ENCODE data around the gene PSMC3IP.

The PSMC3IP gene

DNA sequence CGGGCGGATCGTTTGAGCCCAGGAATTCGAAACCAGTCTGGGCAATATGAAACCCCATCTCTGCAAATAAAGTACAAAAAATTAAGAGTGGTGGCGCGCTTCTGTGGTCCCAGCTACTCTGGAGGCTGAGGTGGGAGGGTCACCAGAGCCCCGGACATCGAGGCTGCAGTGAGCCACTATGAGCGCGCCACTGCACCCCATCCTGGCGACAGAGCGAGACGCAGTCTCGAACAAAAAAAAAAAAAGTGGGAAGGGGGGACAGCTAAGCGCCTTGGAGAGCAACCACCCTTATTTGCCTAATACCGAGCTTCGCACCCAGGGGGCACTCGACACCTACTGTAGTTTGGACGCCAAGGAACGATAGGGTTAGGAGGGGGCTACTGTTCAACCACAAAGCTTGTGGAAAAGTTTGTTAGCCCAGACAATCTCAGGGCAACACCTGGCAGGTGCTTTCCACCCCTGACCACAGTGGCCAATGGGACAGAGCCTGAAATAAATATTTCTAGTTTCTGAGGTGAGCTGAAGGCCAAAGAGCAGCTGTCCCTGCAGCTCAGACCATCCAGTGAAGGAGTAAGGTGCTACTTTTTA is 847 bp upstream of the PSMC3IP start:
- CTCF ChIA-PET = interaction anchor here (0.6 to 7.4 kb wide), 73 partner anchors 8 to 1269 kb away, joined by 3 to 112 read pairs (median 6); partner anchors contain the start of genes BECN1, CCR10, CD300LG and CNTNAP1
- H3K36me3 ChIP-seq (ENCODE audit: control insufficient read depth in 2 of 2, insufficient read depth in 1 of 2, low read length in 2 of 2) = peaks cover 31 to 75% of the 10 kb centered on the region in 2 experiments
- peak overlapping the region; percentile 92 for H3K27ac ChIP-seq (ENCODE audit: extremely low read depth, low read depth, low read length)
- no peaks in the 10 kb centered on the region for H3K9me3 ChIP-seq (ENCODE audit: control insufficient read depth, insufficient read depth, low read depth, low read length)
- POLR2A ChIA-PET = interaction anchor here (0.6 to 5.0 kb wide), 29 partner anchors 9 to 790 kb away, joined by 3 to 48 read pairs (median 5); partner anchors contain the start of genes BECN1, CAVIN1, CCR10 and CNTNAP1
- peaks cover 4% of the 10 kb centered on the region for H3K4me1 ChIP-seq (ENCODE audit: control insufficient read depth, insufficient read depth, low read length)
- H3K4me3 ChIP-seq (ENCODE audit: low read depth, low read length) = peak overlapping the region; percentile 91
- peak; percentile 58; the same call in 1 of the 2 replicates for TF ChIP-seq ZNF341 (tag by site-specific recombination; IDR thresholded peaks at IDR 0.05; ENCODE audit: low read depth)
- peak; percentile 45 for TF ChIP-seq OSR2 (tag by site-specific recombination; IDR thresholded peaks at IDR 0.05)
- TF ChIP-seq ZFHX2 (tag by site-specific recombination; conservative IDR thresholded peaks at IDR 0.05) = no peak
- TF ChIP-seq ZNF529 (tag by site-specific recombination; IDR thresholded peaks at IDR 0.05; ENCODE audit: insufficient replicate concordance) = no peak
- TF ChIP-seq, protein P1, sequence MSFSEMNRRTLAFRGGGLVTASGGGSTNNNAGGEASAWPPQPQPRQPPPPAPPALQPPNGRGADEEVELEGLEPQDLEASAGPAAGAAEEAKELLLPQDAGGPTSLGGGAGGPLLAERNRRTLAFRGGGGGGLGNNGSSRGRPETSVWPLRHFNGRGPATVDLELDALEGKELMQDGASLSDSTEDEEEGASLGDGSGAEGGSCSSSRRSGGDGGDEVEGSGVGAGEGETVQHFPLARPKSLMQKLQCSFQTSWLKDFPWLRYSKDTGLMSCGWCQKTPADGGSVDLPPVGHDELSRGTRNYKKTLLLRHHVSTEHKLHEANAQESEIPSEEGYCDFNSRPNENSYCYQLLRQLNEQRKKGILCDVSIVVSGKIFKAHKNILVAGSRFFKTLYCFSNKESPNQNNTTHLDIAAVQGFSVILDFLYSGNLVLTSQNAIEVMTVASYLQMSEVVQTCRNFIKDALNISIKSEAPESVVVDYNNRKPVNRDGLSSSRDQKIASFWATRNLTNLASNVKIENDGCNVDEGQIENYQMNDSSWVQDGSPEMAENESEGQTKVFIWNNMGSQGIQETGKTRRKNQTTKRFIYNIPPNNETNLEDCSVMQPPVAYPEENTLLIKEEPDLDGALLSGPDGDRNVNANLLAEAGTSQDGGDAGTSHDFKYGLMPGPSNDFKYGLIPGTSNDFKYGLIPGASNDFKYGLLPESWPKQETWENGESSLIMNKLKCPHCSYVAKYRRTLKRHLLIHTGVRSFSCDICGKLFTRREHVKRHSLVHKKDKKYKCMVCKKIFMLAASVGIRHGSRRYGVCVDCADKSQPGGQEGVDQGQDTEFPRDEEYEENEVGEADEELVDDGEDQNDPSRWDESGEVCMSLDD (tag by site-specific recombination; IDR thresholded peaks at IDR 0.05) = 0 out of 2 replicates have a peak, but pooled peaks have one; percentile 9
- TF ChIP-seq ZBTB17 (tag by site-specific recombination; IDR thresholded peaks at IDR 0.05) = peak; percentile 78
- TF ChIP-seq, protein P2, sequence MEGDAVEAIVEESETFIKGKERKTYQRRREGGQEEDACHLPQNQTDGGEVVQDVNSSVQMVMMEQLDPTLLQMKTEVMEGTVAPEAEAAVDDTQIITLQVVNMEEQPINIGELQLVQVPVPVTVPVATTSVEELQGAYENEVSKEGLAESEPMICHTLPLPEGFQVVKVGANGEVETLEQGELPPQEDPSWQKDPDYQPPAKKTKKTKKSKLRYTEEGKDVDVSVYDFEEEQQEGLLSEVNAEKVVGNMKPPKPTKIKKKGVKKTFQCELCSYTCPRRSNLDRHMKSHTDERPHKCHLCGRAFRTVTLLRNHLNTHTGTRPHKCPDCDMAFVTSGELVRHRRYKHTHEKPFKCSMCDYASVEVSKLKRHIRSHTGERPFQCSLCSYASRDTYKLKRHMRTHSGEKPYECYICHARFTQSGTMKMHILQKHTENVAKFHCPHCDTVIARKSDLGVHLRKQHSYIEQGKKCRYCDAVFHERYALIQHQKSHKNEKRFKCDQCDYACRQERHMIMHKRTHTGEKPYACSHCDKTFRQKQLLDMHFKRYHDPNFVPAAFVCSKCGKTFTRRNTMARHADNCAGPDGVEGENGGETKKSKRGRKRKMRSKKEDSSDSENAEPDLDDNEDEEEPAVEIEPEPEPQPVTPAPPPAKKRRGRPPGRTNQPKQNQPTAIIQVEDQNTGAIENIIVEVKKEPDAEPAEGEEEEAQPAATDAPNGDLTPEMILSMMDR (tag by site-specific recombination; IDR thresholded peaks at IDR 0.05) = peak; percentile 87
- 0 out of 2 replicates have a peak, but pooled peaks have one; percentile 19 for TF ChIP-seq ZNF24 (tag by site-specific recombination; IDR thresholded peaks at IDR 0.05)
- TF ChIP-seq KLF9 (tag by site-specific recombination; IDR thresholded peaks at IDR 0.05; ENCODE audit: low read depth) = 0 out of 2 replicates have a peak, but pooled peaks have one; percentile 14
- peak; percentile 68 for TF ChIP-seq ZNF654 (tag by site-specific recombination; IDR thresholded peaks at IDR 0.05; ENCODE audit: low read depth)
- TF ChIP-seq, protein P3, sequence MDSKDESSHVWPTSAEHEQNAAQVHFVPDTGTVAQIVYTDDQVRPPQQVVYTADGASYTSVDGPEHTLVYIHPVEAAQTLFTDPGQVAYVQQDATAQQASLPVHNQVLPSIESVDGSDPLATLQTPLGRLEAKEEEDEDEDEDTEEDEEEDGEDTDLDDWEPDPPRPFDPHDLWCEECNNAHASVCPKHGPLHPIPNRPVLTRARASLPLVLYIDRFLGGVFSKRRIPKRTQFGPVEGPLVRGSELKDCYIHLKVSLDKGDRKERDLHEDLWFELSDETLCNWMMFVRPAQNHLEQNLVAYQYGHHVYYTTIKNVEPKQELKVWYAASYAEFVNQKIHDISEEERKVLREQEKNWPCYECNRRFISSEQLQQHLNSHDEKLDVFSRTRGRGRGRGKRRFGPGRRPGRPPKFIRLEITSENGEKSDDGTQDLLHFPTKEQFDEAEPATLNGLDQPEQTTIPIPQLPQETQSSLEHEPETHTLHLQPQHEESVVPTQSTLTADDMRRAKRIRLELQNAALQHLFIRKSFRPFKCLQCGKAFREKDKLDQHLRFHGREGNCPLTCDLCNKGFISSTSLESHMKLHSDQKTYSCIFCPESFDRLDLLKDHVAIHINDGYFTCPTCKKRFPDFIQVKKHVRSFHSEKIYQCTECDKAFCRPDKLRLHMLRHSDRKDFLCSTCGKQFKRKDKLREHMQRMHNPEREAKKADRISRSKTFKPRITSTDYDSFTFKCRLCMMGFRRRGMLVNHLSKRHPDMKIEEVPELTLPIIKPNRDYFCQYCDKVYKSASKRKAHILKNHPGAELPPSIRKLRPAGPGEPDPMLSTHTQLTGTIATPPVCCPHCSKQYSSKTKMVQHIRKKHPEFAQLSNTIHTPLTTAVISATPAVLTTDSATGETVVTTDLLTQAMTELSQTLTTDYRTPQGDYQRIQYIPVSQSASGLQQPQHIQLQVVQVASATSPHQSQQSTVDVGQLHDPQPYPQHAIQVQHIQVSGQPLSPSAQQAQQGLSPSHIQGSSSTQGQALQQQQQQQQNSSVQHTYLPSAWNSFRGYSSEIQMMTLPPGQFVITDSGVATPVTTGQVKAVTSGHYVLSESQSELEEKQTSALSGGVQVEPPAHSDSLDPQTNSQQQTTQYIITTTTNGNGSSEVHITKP (tag by site-specific recombination; IDR thresholded peaks at IDR 0.05) = peak; percentile 67
- TF ChIP-seq, protein P4, sequence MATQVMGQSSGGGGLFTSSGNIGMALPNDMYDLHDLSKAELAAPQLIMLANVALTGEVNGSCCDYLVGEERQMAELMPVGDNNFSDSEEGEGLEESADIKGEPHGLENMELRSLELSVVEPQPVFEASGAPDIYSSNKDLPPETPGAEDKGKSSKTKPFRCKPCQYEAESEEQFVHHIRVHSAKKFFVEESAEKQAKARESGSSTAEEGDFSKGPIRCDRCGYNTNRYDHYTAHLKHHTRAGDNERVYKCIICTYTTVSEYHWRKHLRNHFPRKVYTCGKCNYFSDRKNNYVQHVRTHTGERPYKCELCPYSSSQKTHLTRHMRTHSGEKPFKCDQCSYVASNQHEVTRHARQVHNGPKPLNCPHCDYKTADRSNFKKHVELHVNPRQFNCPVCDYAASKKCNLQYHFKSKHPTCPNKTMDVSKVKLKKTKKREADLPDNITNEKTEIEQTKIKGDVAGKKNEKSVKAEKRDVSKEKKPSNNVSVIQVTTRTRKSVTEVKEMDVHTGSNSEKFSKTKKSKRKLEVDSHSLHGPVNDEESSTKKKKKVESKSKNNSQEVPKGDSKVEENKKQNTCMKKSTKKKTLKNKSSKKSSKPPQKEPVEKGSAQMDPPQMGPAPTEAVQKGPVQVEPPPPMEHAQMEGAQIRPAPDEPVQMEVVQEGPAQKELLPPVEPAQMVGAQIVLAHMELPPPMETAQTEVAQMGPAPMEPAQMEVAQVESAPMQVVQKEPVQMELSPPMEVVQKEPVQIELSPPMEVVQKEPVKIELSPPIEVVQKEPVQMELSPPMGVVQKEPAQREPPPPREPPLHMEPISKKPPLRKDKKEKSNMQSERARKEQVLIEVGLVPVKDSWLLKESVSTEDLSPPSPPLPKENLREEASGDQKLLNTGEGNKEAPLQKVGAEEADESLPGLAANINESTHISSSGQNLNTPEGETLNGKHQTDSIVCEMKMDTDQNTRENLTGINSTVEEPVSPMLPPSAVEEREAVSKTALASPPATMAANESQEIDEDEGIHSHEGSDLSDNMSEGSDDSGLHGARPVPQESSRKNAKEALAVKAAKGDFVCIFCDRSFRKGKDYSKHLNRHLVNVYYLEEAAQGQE (tag by site-specific recombination; IDR thresholded peaks at IDR 0.05) = peak; percentile 79
- TF ChIP-seq ZNF660 (tag by site-specific recombination; IDR thresholded peaks at IDR 0.05) = peak; percentile 75; the same call in 1 of the 2 replicates
- peak; percentile 13; the same call in 1 of the 2 replicates for TF ChIP-seq ZNF335 (tag by site-specific recombination; conservative IDR thresholded peaks at IDR 0.05)
- TF ChIP-seq, protein P5, sequence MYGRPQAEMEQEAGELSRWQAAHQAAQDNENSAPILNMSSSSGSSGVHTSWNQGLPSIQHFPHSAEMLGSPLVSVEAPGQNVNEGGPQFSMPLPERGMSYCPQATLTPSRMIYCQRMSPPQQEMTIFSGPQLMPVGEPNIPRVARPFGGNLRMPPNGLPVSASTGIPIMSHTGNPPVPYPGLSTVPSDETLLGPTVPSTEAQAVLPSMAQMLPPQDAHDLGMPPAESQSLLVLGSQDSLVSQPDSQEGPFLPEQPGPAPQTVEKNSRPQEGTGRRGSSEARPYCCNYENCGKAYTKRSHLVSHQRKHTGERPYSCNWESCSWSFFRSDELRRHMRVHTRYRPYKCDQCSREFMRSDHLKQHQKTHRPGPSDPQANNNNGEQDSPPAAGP (tag by site-specific recombination; IDR thresholded peaks at IDR 0.05) = peak; percentile 50; the same call in 1 of the 2 replicates
- TF ChIP-seq, protein P6, sequence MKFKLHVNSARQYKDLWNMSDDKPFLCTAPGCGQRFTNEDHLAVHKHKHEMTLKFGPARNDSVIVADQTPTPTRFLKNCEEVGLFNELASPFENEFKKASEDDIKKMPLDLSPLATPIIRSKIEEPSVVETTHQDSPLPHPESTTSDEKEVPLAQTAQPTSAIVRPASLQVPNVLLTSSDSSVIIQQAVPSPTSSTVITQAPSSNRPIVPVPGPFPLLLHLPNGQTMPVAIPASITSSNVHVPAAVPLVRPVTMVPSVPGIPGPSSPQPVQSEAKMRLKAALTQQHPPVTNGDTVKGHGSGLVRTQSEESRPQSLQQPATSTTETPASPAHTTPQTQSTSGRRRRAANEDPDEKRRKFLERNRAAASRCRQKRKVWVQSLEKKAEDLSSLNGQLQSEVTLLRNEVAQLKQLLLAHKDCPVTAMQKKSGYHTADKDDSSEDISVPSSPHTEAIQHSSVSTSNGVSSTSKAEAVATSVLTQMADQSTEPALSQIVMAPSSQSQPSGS (tag by site-specific recombination; IDR thresholded peaks at IDR 0.05; ENCODE audit: low read depth) = no peak
- 0 out of 2 replicates have a peak, but pooled peaks have one; percentile 32 for TF ChIP-seq ZNF366 (tag by site-specific recombination; conservative IDR thresholded peaks at IDR 0.05)
- TF ChIP-seq ZNF19 (tag by site-specific recombination; IDR thresholded peaks at IDR 0.05; ENCODE audit: low read depth) = no peak
- TF ChIP-seq, protein P7, sequence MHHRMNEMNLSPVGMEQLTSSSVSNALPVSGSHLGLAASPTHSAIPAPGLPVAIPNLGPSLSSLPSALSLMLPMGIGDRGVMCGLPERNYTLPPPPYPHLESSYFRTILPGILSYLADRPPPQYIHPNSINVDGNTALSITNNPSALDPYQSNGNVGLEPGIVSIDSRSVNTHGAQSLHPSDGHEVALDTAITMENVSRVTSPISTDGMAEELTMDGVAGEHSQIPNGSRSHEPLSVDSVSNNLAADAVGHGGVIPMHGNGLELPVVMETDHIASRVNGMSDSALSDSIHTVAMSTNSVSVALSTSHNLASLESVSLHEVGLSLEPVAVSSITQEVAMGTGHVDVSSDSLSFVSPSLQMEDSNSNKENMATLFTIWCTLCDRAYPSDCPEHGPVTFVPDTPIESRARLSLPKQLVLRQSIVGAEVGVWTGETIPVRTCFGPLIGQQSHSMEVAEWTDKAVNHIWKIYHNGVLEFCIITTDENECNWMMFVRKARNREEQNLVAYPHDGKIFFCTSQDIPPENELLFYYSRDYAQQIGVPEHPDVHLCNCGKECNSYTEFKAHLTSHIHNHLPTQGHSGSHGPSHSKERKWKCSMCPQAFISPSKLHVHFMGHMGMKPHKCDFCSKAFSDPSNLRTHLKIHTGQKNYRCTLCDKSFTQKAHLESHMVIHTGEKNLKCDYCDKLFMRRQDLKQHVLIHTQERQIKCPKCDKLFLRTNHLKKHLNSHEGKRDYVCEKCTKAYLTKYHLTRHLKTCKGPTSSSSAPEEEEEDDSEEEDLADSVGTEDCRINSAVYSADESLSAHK (tag by site-specific recombination; IDR thresholded peaks at IDR 0.05) = no peak
